ENCODE data around the gene C5orf58.
A peak's percentile ranks its signal among the peaks of the same experiment; 100 is the strongest.

DNA sequence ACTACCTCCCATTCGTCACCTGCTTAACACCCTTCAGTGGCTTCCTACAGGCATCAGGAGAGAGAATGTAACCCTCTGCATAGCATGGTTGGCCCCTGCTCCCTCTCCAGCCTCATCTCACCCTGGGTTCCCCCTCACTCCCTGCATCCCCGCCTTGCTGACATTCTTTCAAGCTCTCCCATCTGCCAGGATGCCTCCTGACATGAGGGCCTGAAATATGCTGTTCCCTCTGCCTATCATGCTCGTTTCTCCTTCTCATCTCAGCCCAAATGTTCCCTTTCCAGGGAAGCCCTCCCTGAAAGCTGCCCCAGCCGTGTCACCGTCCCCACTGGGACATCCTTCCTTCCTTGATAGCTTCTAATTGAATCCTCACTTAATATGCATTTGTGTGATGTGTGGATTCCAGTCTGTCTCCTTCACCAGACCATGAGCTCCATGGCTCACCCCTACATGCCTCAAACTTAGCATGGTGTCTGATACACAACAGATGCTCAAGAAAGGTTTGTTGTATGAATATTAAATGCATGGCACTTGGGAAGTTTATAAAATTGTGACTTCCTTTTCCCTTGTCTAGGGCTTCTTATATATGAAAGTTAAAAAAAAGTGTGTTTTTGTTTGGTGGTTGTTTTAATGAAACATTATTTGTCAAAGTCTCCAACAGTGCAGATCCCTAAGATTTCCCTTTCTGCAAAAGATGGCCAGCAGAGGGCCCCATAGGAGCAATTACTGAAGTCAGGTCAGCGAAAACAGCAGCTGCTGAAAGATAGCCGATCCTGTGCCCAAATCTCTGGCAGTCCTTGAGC lies 7.3 kb upstream of the C5orf58 start:
- TF ChIP-seq, protein P1, sequence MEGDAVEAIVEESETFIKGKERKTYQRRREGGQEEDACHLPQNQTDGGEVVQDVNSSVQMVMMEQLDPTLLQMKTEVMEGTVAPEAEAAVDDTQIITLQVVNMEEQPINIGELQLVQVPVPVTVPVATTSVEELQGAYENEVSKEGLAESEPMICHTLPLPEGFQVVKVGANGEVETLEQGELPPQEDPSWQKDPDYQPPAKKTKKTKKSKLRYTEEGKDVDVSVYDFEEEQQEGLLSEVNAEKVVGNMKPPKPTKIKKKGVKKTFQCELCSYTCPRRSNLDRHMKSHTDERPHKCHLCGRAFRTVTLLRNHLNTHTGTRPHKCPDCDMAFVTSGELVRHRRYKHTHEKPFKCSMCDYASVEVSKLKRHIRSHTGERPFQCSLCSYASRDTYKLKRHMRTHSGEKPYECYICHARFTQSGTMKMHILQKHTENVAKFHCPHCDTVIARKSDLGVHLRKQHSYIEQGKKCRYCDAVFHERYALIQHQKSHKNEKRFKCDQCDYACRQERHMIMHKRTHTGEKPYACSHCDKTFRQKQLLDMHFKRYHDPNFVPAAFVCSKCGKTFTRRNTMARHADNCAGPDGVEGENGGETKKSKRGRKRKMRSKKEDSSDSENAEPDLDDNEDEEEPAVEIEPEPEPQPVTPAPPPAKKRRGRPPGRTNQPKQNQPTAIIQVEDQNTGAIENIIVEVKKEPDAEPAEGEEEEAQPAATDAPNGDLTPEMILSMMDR (IDR thresholded peaks at IDR 0.05): peak; percentile 62 to 85 (median 77)
- TF ChIP-seq POLR2A (IDR thresholded peaks at IDR 0.05) (no peak), POLR2AphosphoS5 (IDR thresholded peaks at IDR 0.05) (no peak)
